Endothelial cell (in vitro differentiated cells): ENCODE results near the gene NOC4L. TPM values are rescaled to one million over a fixed set of nuclear protein-coding genes. Genes with fewer than 3 reads are reported as not detected.
"Not testable (repeated sequence)": the region's sequence is repeated elsewhere in the genome, so short reads cannot be mapped to it uniquely, and the experiment has no call there.

Experiments
- DNase-seq: peaks from one replicate; pipeline ENCODE4 v3.0.0; 2021; ENCODE audit warnings: low spot score
- H3K27ac Mint-ChIP-seq: one replicate; pipeline ENCODE4 v1.8.0; 2021; ENCODE audit warnings: mixed read lengths, inconsistent platforms; ENCODE audit not compliant: unreplicated experiment
- H3K27me3 Mint-ChIP-seq: one replicate; pipeline ENCODE4 v1.8.0; 2021; ENCODE audit warnings: mild to moderate bottlenecking, moderate library complexity, mixed read lengths, inconsistent platforms; ENCODE audit not compliant: unreplicated experiment
- H3K36me3 Mint-ChIP-seq: one replicate; pipeline ENCODE4 v1.8.0; 2021; ENCODE audit warnings: mild to moderate bottlenecking, low read depth, mixed read lengths, inconsistent platforms; ENCODE audit not compliant: unreplicated experiment
- H3K4me1 Mint-ChIP-seq: one replicate; pipeline ENCODE4 v1.8.0; 2021; ENCODE audit warnings: mild to moderate bottlenecking, mixed read lengths, inconsistent platforms; ENCODE audit not compliant: unreplicated experiment
- H3K4me3 Mint-ChIP-seq: one replicate; pipeline ENCODE4 v1.8.0; 2021; ENCODE audit warnings: mild to moderate bottlenecking, mixed read lengths, inconsistent platforms; ENCODE audit not compliant: unreplicated experiment
- H3K9me3 Mint-ChIP-seq: one replicate; pipeline ENCODE4 v1.8.0; 2021; ENCODE audit warnings: mixed read lengths, inconsistent platforms; ENCODE audit not compliant: unreplicated experiment
- CTCF ChIP-seq: fragments of 200-600 bp; sonication (generic); IDR thresholded peaks from one replicate; pipeline ENCODE4 v1.5.0; 2021; ENCODE audit warnings: antibody characterized with exemption; ENCODE audit not compliant: unreplicated experiment
- total RNA-seq: library from RNA; stranded (reverse); fragmentation: NEBNext Ultra II Directional; extraction: Animal tissue kit (Norgen Biotek cat#: 25700); gene quantifications from one replicate; pipeline ENCODE4 v1.2.1, GENCODE V29; 2021; ENCODE audit not compliant: unreplicated experiment

Gene NOC4L
- total RNA-seq, 1 donor from 2014 or later: 18.2 TPM

GRCh38 chr12:132102297-132102696, 42.0 kb upstream of the NOC4L start:
- Mint-ChIP-seq H3K9me3 (no peaks in the 10 kb centered on the region), H3K4me1 (no peaks in the 10 kb centered on the region), H3K27me3 (peaks cover 1% of the 10 kb centered on the region), H3K4me3 (no peak overlapping the region), H3K27ac (no peak overlapping the region), H3K36me3 (peaks cover 11% of the 10 kb centered on the region)
- DNase-seq: no peak
- no peak for TF ChIP-seq CTCF

- H3K36me3 Mint-ChIP-seq: peaks cover 11% of the 10 kb centered on the region
- H3K4me3 Mint-ChIP-seq, H3K9me3 Mint-ChIP-seq, H3K4me1 Mint-ChIP-seq, H3K27me3 Mint-ChIP-seq, H3K27ac Mint-ChIP-seq, DNase-seq: not testable (repeated sequence)
Observed at GRCh38 chr12:132103072-132103471, 41.2 kb upstream of the NOC4L start.

GRCh38 chr12:132103542-132104308, 40.5 kb upstream of the NOC4L start:
- Mint-ChIP-seq H3K36me3 (peaks cover 11% of the 10 kb centered on the region), H3K27me3 (peaks cover 1% of the 10 kb centered on the region), H3K27ac (no peak overlapping the region), H3K4me3 (no peak overlapping the region), H3K9me3 (no peaks in the 10 kb centered on the region), H3K4me1 (no peaks in the 10 kb centered on the region)
- DNase-seq: no peak
- no peak for TF ChIP-seq CTCF

GRCh38 chr12:132105467-132105866, 38.8 kb upstream of the NOC4L start:
- peaks cover 13% of the 10 kb centered on the region for H3K36me3 Mint-ChIP-seq
- H3K4me1 Mint-ChIP-seq: no peaks in the 10 kb centered on the region
- no peak for DNase-seq
- peaks cover 1% of the 10 kb centered on the region for H3K27me3 Mint-ChIP-seq
- no peaks in the 10 kb centered on the region for H3K9me3 Mint-ChIP-seq
- no peak for TF ChIP-seq CTCF
- H3K4me3 Mint-ChIP-seq: no peak overlapping the region
- no peak overlapping the region for H3K27ac Mint-ChIP-seq

- Mint-ChIP-seq H3K27me3 (peaks cover 1% of the 10 kb centered on the region), H3K27ac (no peak overlapping the region), H3K36me3 (peaks cover 21% of the 10 kb centered on the region), H3K4me1 (no peaks in the 10 kb centered on the region), H3K4me3 (no peak overlapping the region), H3K9me3 (no peaks in the 10 kb centered on the region)
- TF ChIP-seq CTCF: no peak
- DNase-seq: no peak
Observed at GRCh38 chr12:132106921-132107320, 37.3 kb upstream of the NOC4L start.
